Measurements from ENCODE around the gene CDH10.

DNA sequence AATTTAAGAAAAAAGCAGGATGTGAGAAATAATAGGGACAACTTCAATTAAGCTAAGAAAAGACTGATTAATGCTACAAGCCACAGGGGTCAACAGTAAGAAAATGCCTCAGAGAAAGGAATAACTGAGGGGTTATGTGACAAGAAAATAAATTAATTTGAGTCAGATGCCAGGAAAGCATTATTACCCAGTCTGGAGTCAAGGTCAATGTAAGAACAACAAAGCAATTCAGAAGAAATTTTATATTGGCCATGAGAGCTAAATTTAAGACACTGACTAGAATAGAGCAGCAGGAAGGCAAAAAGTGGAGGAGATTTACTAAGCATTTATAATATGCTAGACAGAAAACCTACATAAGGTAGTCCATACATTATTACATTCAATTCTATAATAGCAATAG is 73.5 kb downstream of the CDH10 start:
- TF ChIP-seq, protein P1, sequence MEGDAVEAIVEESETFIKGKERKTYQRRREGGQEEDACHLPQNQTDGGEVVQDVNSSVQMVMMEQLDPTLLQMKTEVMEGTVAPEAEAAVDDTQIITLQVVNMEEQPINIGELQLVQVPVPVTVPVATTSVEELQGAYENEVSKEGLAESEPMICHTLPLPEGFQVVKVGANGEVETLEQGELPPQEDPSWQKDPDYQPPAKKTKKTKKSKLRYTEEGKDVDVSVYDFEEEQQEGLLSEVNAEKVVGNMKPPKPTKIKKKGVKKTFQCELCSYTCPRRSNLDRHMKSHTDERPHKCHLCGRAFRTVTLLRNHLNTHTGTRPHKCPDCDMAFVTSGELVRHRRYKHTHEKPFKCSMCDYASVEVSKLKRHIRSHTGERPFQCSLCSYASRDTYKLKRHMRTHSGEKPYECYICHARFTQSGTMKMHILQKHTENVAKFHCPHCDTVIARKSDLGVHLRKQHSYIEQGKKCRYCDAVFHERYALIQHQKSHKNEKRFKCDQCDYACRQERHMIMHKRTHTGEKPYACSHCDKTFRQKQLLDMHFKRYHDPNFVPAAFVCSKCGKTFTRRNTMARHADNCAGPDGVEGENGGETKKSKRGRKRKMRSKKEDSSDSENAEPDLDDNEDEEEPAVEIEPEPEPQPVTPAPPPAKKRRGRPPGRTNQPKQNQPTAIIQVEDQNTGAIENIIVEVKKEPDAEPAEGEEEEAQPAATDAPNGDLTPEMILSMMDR (conservative IDR thresholded peaks at IDR 0.05; ENCODE audit: low read length), result no peak
- TF ChIP-seq EZH2phosphoT487 (IDR thresholded peaks at IDR 0.05; ENCODE audit: borderline replicate concordance, low read depth, low read length), result no peak
